ENCODE measurements around the gene MYO5A.
"Not testable (repeated sequence)": the region's sequence is repeated elsewhere in the genome, so short reads cannot be mapped to it uniquely, and the experiment has no call there.

Gene MYO5A

DNA sequence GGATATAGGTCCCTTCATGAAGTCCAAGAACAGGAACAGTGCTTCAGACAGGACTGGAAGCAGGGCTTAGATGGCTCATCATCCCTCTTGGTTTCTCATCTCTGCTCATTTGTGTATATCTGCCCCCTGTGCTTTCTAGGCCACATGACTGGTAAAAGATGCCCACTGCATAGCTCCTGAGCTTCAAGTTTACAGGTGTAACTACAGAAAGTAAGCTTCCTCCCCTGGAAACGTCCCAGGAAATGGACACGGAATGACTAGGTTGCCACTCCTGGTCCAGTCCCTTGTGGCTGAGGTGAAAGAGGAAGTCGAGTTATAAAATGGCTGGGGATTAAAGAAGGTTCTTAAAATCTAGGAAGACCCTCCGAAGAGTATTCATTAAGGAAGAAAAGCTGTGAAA, 32.5 kb downstream of the MYO5A start:
- FAIRE-seq, result no peak
- no peak for DNase-seq (ENCODE audit: insufficient read length, low spot score)
- TF ChIP-seq PAX5 (IDR thresholded peaks at IDR 0.05; ENCODE audit: insufficient read depth, low read length, severe bottlenecking) (no peak), POLR2A (IDR thresholded peaks at IDR 0.05; ENCODE audit: low read depth, low read length) (no peak), POU2F2 (IDR thresholded peaks at IDR 0.05; ENCODE audit: low read depth, low read length) (no peak), POLR2AphosphoS5 (IDR thresholded peaks at IDR 0.05; ENCODE audit: low read depth, low read length) (no peak), SPI1 (IDR thresholded peaks at IDR 0.05; ENCODE audit: low read depth, low read length) (no peak; the same call in 1 of the 2 replicates), TAF1 (IDR thresholded peaks at IDR 0.05; ENCODE audit: low read depth, low read length) (no peak)

DNA sequence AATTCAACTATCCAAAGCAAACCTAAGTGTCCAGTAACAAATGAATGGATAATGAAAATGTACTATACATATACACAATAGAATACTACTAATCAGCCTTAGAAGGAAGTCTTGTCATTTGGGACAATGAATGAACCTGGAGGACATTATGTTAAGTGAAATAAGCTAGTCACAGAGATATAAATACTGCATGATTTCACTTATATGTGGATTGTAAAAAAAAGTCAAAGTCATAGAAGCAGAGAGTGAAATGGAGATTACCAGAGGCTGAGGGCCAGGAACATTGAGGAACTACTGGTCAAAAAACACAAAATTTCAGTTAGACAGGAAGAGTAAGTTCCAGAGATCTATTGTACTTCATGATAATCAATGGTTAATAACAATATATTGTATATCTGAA, 33.6 kb downstream of the MYO5A start:
- TF ChIP-seq POU2F2 (IDR thresholded peaks at IDR 0.05; ENCODE audit: low read depth, low read length) (no peak), SPI1 (IDR thresholded peaks at IDR 0.05; ENCODE audit: low read depth, low read length) (no peak), POLR2A (IDR thresholded peaks at IDR 0.05; ENCODE audit: low read depth, low read length) (no peak), PAX5 (IDR thresholded peaks at IDR 0.05; ENCODE audit: insufficient read depth, low read length, severe bottlenecking) (no peak), TAF1 (IDR thresholded peaks at IDR 0.05; ENCODE audit: low read depth, low read length) (no peak), POLR2AphosphoS5 (IDR thresholded peaks at IDR 0.05; ENCODE audit: low read depth, low read length) (no peak)
- no peak for DNase-seq (ENCODE audit: insufficient read length, low spot score)
- FAIRE-seq, result no peak

GRCh38 chr15:52493968-52494367, 34.7 kb downstream of the MYO5A start:
- FAIRE-seq (no peak), DNase-seq (ENCODE audit: insufficient read length, low spot score) (no peak)
- TF ChIP-seq SPI1 (IDR thresholded peaks at IDR 0.05; ENCODE audit: low read depth, low read length) (no peak), POLR2AphosphoS5 (IDR thresholded peaks at IDR 0.05; ENCODE audit: low read depth, low read length) (no peak), PAX5 (IDR thresholded peaks at IDR 0.05; ENCODE audit: insufficient read depth, low read length, severe bottlenecking) (no peak), TAF1 (IDR thresholded peaks at IDR 0.05; ENCODE audit: low read depth, low read length) (no peak), POU2F2 (IDR thresholded peaks at IDR 0.05; ENCODE audit: low read depth, low read length) (no peak), POLR2A (IDR thresholded peaks at IDR 0.05; ENCODE audit: low read depth, low read length) (no peak)

- DNase-seq (ENCODE audit: insufficient read length, low spot score), result no peak
- no peak for FAIRE-seq
- TF ChIP-seq POLR2AphosphoS5 (IDR thresholded peaks at IDR 0.05; ENCODE audit: low read depth, low read length), result no peak
- TF ChIP-seq POLR2A (IDR thresholded peaks at IDR 0.05; ENCODE audit: low read depth, low read length), result no peak
- no peak for TF ChIP-seq TAF1 (IDR thresholded peaks at IDR 0.05; ENCODE audit: low read depth, low read length)
Observed at GRCh38 chr15:52492132-52492531, 36.5 kb downstream of the MYO5A start.

- FAIRE-seq (no peak), DNase-seq (ENCODE audit: insufficient read length, low spot score) (no peak)
- TF ChIP-seq POU2F2 (IDR thresholded peaks at IDR 0.05; ENCODE audit: low read depth, low read length) (no peak), POLR2A (IDR thresholded peaks at IDR 0.05; ENCODE audit: low read depth, low read length) (no peak), PAX5 (IDR thresholded peaks at IDR 0.05; ENCODE audit: insufficient read depth, low read length, severe bottlenecking) (no peak), SPI1 (IDR thresholded peaks at IDR 0.05; ENCODE audit: low read depth, low read length) (no peak), POLR2AphosphoS5 (IDR thresholded peaks at IDR 0.05; ENCODE audit: low read depth, low read length) (no peak), TAF1 (IDR thresholded peaks at IDR 0.05; ENCODE audit: low read depth, low read length) (no peak)
Observed at GRCh38 chr15:52491472-52491871, 37.2 kb downstream of the MYO5A start.

DNA sequence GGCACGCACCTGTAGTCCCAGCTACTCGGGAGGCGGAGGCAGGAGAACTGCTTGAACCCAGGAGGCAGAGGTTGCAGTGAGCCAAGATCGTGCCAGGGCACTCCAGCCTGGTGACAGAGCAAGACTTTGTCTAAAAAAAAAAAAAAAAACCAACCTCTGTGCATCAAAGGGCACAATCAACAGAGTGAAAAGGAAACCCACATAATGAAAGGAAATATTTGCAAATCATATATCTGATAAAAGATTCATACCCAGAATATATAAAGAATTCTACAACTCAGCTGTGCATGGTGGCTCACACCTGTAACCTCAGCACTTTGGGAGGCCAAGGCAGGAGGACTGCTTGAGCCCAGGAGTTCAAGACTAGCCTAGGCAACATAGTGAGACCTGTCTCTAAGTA, 39.2 kb downstream of the MYO5A start:
- FAIRE-seq; DNase-seq (ENCODE audit: insufficient read length, low spot score): not testable (repeated sequence)

GRCh38 chr15:52488830-52489229, 39.9 kb downstream of the MYO5A start:
- FAIRE-seq (no peak), DNase-seq (ENCODE audit: insufficient read length, low spot score) (no peak)
- no peak for TF ChIP-seq POU2F2 (IDR thresholded peaks at IDR 0.05; ENCODE audit: low read depth, low read length)
- no peak for TF ChIP-seq SPI1 (IDR thresholded peaks at IDR 0.05; ENCODE audit: low read depth, low read length)
- TF ChIP-seq POLR2A (IDR thresholded peaks at IDR 0.05; ENCODE audit: low read depth, low read length), result no peak
- no peak for TF ChIP-seq TAF1 (IDR thresholded peaks at IDR 0.05; ENCODE audit: low read depth, low read length)
- no peak for TF ChIP-seq PAX5 (IDR thresholded peaks at IDR 0.05; ENCODE audit: insufficient read depth, low read length, severe bottlenecking)
- TF ChIP-seq POLR2AphosphoS5 (IDR thresholded peaks at IDR 0.05; ENCODE audit: low read depth, low read length), result no peak

- DNase-seq (ENCODE audit: insufficient read length, low spot score) (no peak), FAIRE-seq (no peak)
- TF ChIP-seq TAF1 (IDR thresholded peaks at IDR 0.05; ENCODE audit: low read depth, low read length), result no peak
- no peak for TF ChIP-seq POLR2A (IDR thresholded peaks at IDR 0.05; ENCODE audit: low read depth, low read length)
- TF ChIP-seq POLR2AphosphoS5 (IDR thresholded peaks at IDR 0.05; ENCODE audit: low read depth, low read length), result no peak
- no peak for TF ChIP-seq POU2F2 (IDR thresholded peaks at IDR 0.05; ENCODE audit: low read depth, low read length)
- TF ChIP-seq SPI1 (IDR thresholded peaks at IDR 0.05; ENCODE audit: low read depth, low read length), result no peak
Observed at GRCh38 chr15:52486003-52486996, 42.4 kb downstream of the MYO5A start.

GRCh38 chr15:52485290-52485689, 43.4 kb downstream of the MYO5A start:
- TF ChIP-seq POLR2A (IDR thresholded peaks at IDR 0.05; ENCODE audit: low read depth, low read length) (no peak), PAX5 (IDR thresholded peaks at IDR 0.05; ENCODE audit: insufficient read depth, low read length, severe bottlenecking) (no peak), TAF1 (IDR thresholded peaks at IDR 0.05; ENCODE audit: low read depth, low read length) (no peak), SPI1 (IDR thresholded peaks at IDR 0.05; ENCODE audit: low read depth, low read length) (no peak)
- no peak for FAIRE-seq
- DNase-seq (ENCODE audit: insufficient read length, low spot score), result no peak

- no peak for DNase-seq (ENCODE audit: insufficient read length, low spot score)
- no peak for FAIRE-seq
- no peak for TF ChIP-seq POU2F2 (IDR thresholded peaks at IDR 0.05; ENCODE audit: low read depth, low read length)
- TF ChIP-seq POLR2AphosphoS5 (IDR thresholded peaks at IDR 0.05; ENCODE audit: low read depth, low read length), result no peak
- no peak for TF ChIP-seq PAX5 (IDR thresholded peaks at IDR 0.05; ENCODE audit: insufficient read depth, low read length, severe bottlenecking)
- no peak for TF ChIP-seq TAF1 (IDR thresholded peaks at IDR 0.05; ENCODE audit: low read depth, low read length)
- TF ChIP-seq SPI1 (IDR thresholded peaks at IDR 0.05; ENCODE audit: low read depth, low read length), result no peak
- TF ChIP-seq POLR2A (IDR thresholded peaks at IDR 0.05; ENCODE audit: low read depth, low read length), result no peak
Observed at GRCh38 chr15:52483707-52484106, 45.0 kb downstream of the MYO5A start.
